PC-9 (cell line): ENCODE measurements around the gene IGLL1. TPM values are rescaled to one million over a fixed set of nuclear protein-coding genes. Genes with fewer than 3 reads are reported as not detected.
"Not testable (repeated sequence)": the region's sequence is repeated elsewhere in the genome, so short reads cannot be mapped to it uniquely, and the experiment has no call there.

ENCODE experiments used
- BruUV-seq: library from RNA; stranded (reverse); fragments of 400-500 nt; replicated peaks from 2 replicates; lab custom pipeline; 2021; lab: Mats Ljungman, UMichigan
- CTCF ChIA-PET: fragments of 300-600 bp; sonication (Branson Sonifier 250); formaldehyde crosslinking; loops from one replicate; lab custom pipeline; 2022; ENCODE audit warnings: antibody characterized with exemption; lab: Charles Lee
- POLR2A ChIA-PET: fragments of 300-600 bp; sonication (Branson Sonifier 250); formaldehyde crosslinking; loops from one replicate; lab custom pipeline; 2022; ENCODE audit warnings: antibody characterized with exemption; ENCODE audit not compliant: unreplicated experiment; lab: Charles Lee
- DNase-seq, 2 experiments: peaks; one replicate each; pipeline versions ENCODE4 v3.0.0 to v3.0.0-alpha.2; 2015 to 2022; ENCODE audit warnings: mixed read lengths in 1 of 2
- H2AFZ ChIP-seq: fragments of 200-600 bp; sonication (generic); 2 replicates; pipeline ENCODE4 v1.8.1; 2017; ENCODE audit warnings: antibody characterized with exemption
- H3F3A ChIP-seq: fragments of 200-600 bp; sonication (generic); 2 replicates; pipeline ENCODE4 v1.8.1; 2017; ENCODE audit warnings: antibody characterized with exemption, mild to moderate bottlenecking, low read depth; ENCODE audit not compliant: insufficient read depth
- H3K27ac ChIP-seq: fragments of 200-600 bp; sonication (generic); 2 replicates; pipeline ENCODE4 v1.6.1; 2016; ENCODE audit warnings: mixed run types
- H3K27me3 ChIP-seq: fragments of 200-600 bp; sonication (generic); 2 replicates; pipeline ENCODE4 v1.6.1; 2016; ENCODE audit warnings: low read depth, mixed run types; ENCODE audit not compliant: insufficient read depth
- H3K36me3 ChIP-seq: fragments of 200-600 bp; sonication (generic); 2 replicates; pipeline ENCODE4 v1.6.1; 2016; ENCODE audit warnings: low read depth, mixed run types
- H3K4me1 ChIP-seq: fragments of 200-600 bp; sonication (generic); replicated peaks from 2 replicates; pipeline ENCODE4 v1.6.1; 2016; ENCODE audit warnings: mixed run types; ENCODE audit not compliant: insufficient read depth
- H3K4me2 ChIP-seq: fragments of 200-600 bp; sonication (generic); 2 replicates; pipeline ENCODE4 v1.6.1; 2017; ENCODE audit warnings: mixed run types
- H3K4me3 ChIP-seq: fragments of 200-600 bp; sonication (generic); 2 replicates; pipeline ENCODE4 v1.6.1; 2016; ENCODE audit warnings: mixed run types
- H3K79me2 ChIP-seq: fragments of 200-600 bp; sonication (generic); 2 replicates; pipeline ENCODE4 v1.6.1; 2017; ENCODE audit warnings: low read depth, mixed run types
- H3K9me2 ChIP-seq: fragments of 200-600 bp; sonication (generic); 2 replicates; pipeline ENCODE4 v1.8.1; 2017; ENCODE audit warnings: mild to moderate bottlenecking; ENCODE audit not compliant: insufficient read depth
- H3K9me3 ChIP-seq: fragments of 200-600 bp; sonication (generic); 2 replicates; pipeline ENCODE4 v1.8.1; 2016; ENCODE audit warnings: low read depth; ENCODE audit not compliant: insufficient read depth
- H4K20me1 ChIP-seq: fragments of 200-600 bp; sonication (generic); 2 replicates; pipeline ENCODE4 v1.8.1; 2017; ENCODE audit not compliant: insufficient read depth
- EZH2 ChIP-seq: fragments of 200-600 bp; sonication (generic); IDR thresholded peaks from 2 replicates; pipeline ENCODE4 v1.8.0; 2017; ENCODE audit warnings: antibody characterized with exemption, low read depth
- intact Hi-C: fragments of 100-400 bp; cut with micrococcal nuclease; formaldehyde crosslinking; loops from one replicate; pipeline ENCODE4 v1.10.0; 2022; ENCODE audit not compliant: unreplicated experiment
- total RNA-seq: library from RNA; stranded (reverse); gene quantifications from 2 replicates; pipeline ENCODE4 v1.2.3, GENCODE V29; 2021
- TF ChIP-seq, protein P1 (sequence below): fragments of 200-600 bp; sonication (generic); conservative IDR thresholded peaks from 2 replicates; pipeline ENCODE4 v1.6.1; 2017; ENCODE audit warnings: mixed run types, antibody characterized with exemption, mild to moderate bottlenecking, moderate library complexity

The IGLL1 gene
- total RNA-seq, 1 experiment from 2014 or later, result not detected

DNA sequence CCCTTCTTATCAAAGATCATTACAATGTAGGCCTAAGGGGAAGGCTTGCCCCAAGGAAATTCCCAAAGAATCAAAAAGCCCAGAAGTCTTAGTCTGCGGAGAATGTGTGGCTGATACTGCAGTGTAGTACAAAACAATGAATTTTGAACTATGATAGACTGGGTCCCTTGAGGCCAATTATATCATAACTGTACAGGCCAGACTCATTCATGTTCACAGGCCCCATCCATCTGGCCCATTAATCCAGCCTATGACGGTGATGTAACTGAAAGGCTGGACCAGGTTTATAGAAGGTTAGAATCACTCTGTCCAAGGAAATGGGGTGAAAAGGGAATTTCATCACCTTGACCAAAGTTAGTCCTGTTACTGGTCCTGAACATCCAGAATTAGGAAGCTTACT, 35.2 kb downstream of the IGLL1 start:
- no peaks in the 10 kb centered on the region for H3K9me2 ChIP-seq
- no peaks in the 10 kb centered on the region for H3K4me1 ChIP-seq
- no peak overlapping the region for H2AFZ ChIP-seq
- CTCF ChIA-PET, result no interaction called here
- H3K4me2 ChIP-seq, result no peak overlapping the region
- H3K79me2 ChIP-seq, result no peaks in the 10 kb centered on the region
- TF ChIP-seq EZH2, result no peak
- TF ChIP-seq, protein P1, sequence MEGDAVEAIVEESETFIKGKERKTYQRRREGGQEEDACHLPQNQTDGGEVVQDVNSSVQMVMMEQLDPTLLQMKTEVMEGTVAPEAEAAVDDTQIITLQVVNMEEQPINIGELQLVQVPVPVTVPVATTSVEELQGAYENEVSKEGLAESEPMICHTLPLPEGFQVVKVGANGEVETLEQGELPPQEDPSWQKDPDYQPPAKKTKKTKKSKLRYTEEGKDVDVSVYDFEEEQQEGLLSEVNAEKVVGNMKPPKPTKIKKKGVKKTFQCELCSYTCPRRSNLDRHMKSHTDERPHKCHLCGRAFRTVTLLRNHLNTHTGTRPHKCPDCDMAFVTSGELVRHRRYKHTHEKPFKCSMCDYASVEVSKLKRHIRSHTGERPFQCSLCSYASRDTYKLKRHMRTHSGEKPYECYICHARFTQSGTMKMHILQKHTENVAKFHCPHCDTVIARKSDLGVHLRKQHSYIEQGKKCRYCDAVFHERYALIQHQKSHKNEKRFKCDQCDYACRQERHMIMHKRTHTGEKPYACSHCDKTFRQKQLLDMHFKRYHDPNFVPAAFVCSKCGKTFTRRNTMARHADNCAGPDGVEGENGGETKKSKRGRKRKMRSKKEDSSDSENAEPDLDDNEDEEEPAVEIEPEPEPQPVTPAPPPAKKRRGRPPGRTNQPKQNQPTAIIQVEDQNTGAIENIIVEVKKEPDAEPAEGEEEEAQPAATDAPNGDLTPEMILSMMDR, result no peak
- H3F3A ChIP-seq, result no peaks in the 10 kb centered on the region
- H3K36me3 ChIP-seq, result no peaks in the 10 kb centered on the region
- no peak for DNase-seq
- peaks cover 4% of the 10 kb centered on the region; the same call in 1 of the 2 replicates for H3K9me3 ChIP-seq
- no peaks in the 10 kb centered on the region for H4K20me1 ChIP-seq
- BruUV-seq, result no TSS peak
- intact Hi-C loops, result loop anchor here (5.0 kb wide), 1 partner anchor 302 kb away; no protein-coding TSS in a partner anchor
- no peak overlapping the region for H3K27ac ChIP-seq
- peaks cover 66% of the 10 kb centered on the region for H3K27me3 ChIP-seq
- no peak overlapping the region for H3K4me3 ChIP-seq
- POLR2A ChIA-PET, result no interaction called here

DNA sequence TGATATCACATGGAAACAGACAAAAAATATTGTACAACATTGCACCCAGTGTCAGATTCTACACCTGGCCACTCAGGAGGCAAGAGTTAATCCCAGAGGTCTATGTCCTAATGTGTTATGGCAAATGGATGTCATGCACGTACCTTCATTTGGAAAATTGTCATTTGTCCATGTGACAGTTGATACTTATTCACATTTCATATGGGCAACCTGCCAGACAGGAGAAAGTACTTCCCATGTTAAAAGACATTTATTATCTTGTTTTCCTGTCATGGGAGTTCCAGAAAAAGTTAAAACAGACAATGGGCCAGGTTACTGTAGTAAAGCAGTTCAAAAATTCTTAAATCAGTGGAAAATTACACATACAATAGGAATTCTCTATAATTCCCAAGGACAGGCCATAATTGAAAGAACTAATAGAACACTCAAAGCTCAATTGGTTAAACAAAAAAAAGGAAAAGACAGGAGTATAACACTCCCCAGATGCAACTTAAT, 36.5 kb downstream of the IGLL1 start:
- H3K27me3 ChIP-seq, result peaks cover 71% of the 10 kb centered on the region
- DNase-seq, H3F3A ChIP-seq, H3K27ac ChIP-seq, H3K4me2 ChIP-seq, H3K9me2 ChIP-seq, BruUV-seq, H2AFZ ChIP-seq, H3K36me3 ChIP-seq, H3K9me3 ChIP-seq, H4K20me1 ChIP-seq, CTCF ChIA-PET, H3K4me1 ChIP-seq, H3K4me3 ChIP-seq, POLR2A ChIA-PET, H3K79me2 ChIP-seq: not testable (repeated sequence)
- intact Hi-C loops, result loop anchor here (5.0 kb wide), 1 partner anchor 304 kb away; no protein-coding TSS in a partner anchor

DNA sequence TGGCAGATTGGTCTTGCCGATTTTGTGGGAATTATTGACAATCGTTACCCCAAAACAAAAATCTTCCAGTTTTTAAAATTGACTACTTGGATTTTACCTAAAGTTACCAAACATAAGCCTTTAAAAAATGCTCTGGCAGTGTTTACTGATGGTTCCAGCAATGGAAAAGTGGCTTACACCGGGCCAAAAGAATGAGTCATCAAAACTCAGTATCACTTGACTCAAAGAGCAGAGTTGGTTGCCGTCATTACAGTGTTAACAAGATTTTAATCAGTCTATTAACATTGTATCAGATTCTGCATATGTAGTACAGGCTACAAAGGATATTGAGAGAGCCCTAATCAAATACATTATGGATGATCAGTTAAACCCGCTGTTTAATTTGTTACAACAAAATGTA, 37.2 kb downstream of the IGLL1 start:
- H2AFZ ChIP-seq, result no peak overlapping the region
- POLR2A ChIA-PET, result no interaction called here
- H3K4me1 ChIP-seq, result no peaks in the 10 kb centered on the region
- peaks cover 4% of the 10 kb centered on the region; the same call in 1 of the 2 replicates for H3K9me3 ChIP-seq
- no peaks in the 10 kb centered on the region for H3K9me2 ChIP-seq
- TF ChIP-seq, protein P1, result no peak
- TF ChIP-seq EZH2, result no peak
- no TSS peak for BruUV-seq
- intact Hi-C loops, result loop anchor here (5.0 kb wide), 1 partner anchor 304 kb away; no protein-coding TSS in a partner anchor
- no peaks in the 10 kb centered on the region for H4K20me1 ChIP-seq
- no peaks in the 10 kb centered on the region for H3K79me2 ChIP-seq
- DNase-seq, result no peak
- H3K27me3 ChIP-seq, result peaks cover 71% of the 10 kb centered on the region
- no peak overlapping the region for H3K4me3 ChIP-seq
- H3K27ac ChIP-seq, result no peak overlapping the region
- no peaks in the 10 kb centered on the region for H3K36me3 ChIP-seq
- H3F3A ChIP-seq, result no peaks in the 10 kb centered on the region
- H3K4me2 ChIP-seq, result no peak overlapping the region
- CTCF ChIA-PET, result no interaction called here

DNA sequence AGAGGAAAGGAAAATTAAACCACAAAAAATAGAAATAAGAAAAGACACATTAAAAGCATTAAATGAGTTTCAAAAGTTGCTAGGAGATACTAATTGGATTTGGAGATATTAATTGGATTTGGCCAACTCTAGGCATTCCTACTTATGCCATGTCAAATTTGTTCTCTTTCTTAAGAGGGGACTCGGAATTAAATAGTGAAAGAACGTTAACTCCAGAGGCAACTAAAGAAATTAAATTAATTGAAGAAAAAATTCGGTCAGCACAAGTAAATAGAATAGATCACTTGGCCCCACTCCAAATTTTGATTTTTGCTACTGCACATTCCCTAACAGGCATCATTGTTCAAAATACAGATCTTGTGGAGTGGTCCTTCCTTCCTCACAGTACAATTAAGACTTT, 37.7 kb downstream of the IGLL1 start:
- H3K9me2 ChIP-seq, H3K27ac ChIP-seq, H3K4me2 ChIP-seq, H3K9me3 ChIP-seq, DNase-seq, H3F3A ChIP-seq, H3K4me1 ChIP-seq, CTCF ChIA-PET, H3K4me3 ChIP-seq, H4K20me1 ChIP-seq, POLR2A ChIA-PET, H3K79me2 ChIP-seq, BruUV-seq, H2AFZ ChIP-seq, H3K36me3 ChIP-seq: not testable (repeated sequence)
- intact Hi-C loops, result loop anchor here (5.0 kb wide), 1 partner anchor 305 kb away; no protein-coding TSS in a partner anchor
- H3K27me3 ChIP-seq, result peaks cover 69% of the 10 kb centered on the region
